DOHH2 (cell line): ENCODE results near the gene TTC21A.

Experiments used
- H3F3A ChIP-seq: fragments of 200-600 bp; sonication (generic), shearing (Covaris generic); 2 replicates; pipeline ENCODE4 v1.6.0; 2016; ENCODE audit warnings: antibody characterized with exemption, mild to moderate bottlenecking; ENCODE audit not compliant: control insufficient read depth, insufficient read depth
- H3K27ac ChIP-seq: fragments of 200-600 bp; sonication (generic); 2 replicates; pipeline ENCODE4 v1.5.1; 2014; ENCODE audit warnings: low read depth, mild to moderate bottlenecking, low read length, moderate library complexity
- H3K27me3 ChIP-seq: fragments of 200-600 bp; sonication (generic); 2 replicates; pipeline ENCODE4 v1.6.1; 2014; ENCODE audit warnings: mild to moderate bottlenecking, low read length, mixed read lengths; ENCODE audit not compliant: control insufficient read depth
- H3K36me3 ChIP-seq: fragments of 200-600 bp; sonication (generic); 2 replicates; pipeline ENCODE4 v1.6.1; 2014; ENCODE audit warnings: mild to moderate bottlenecking, low read length, moderate library complexity, mixed read lengths; ENCODE audit not compliant: control insufficient read depth
- H3K4me1 ChIP-seq: fragments of 200-600 bp; sonication (generic); 2 replicates; pipeline ENCODE4 v1.6.1; 2014; ENCODE audit warnings: mild to moderate bottlenecking, low read length, mixed read lengths; ENCODE audit not compliant: control insufficient read depth
- H3K4me2 ChIP-seq: fragments of 200-600 bp; sonication (generic); 2 replicates; pipeline ENCODE4 v1.6.0; 2014; ENCODE audit warnings: mild to moderate bottlenecking, low read length, moderate library complexity
- H3K4me3 ChIP-seq: fragments of 200-600 bp; sonication (generic); 2 replicates; pipeline ENCODE4 v1.5.1; 2014; ENCODE audit warnings: mild to moderate bottlenecking, low read length, mixed read lengths
- H3K79me2 ChIP-seq: fragments of 200-600 bp; sonication (generic); 2 replicates; pipeline ENCODE4 v1.6.1; 2014; ENCODE audit warnings: mild to moderate bottlenecking, low read length, mixed read lengths; ENCODE audit not compliant: control insufficient read depth
- H3K9me2 ChIP-seq: fragments of 200-600 bp; sonication (generic); replicated peaks from 2 replicates; pipeline ENCODE4 v1.6.1; 2014; ENCODE audit warnings: mild to moderate bottlenecking, low read length, mixed read lengths; ENCODE audit not compliant: control insufficient read depth
- H3K9me3 ChIP-seq: fragments of 200-600 bp; sonication (generic); 2 replicates; pipeline ENCODE4 v1.6.1; 2014; ENCODE audit warnings: antibody characterized with exemption, low read length, mixed read lengths; ENCODE audit not compliant: control insufficient read depth, insufficient read depth
- H4K20me1 ChIP-seq: fragments of 200-600 bp; sonication (generic); 2 replicates; pipeline ENCODE4 v1.6.0; 2014; ENCODE audit warnings: low read depth, mild to moderate bottlenecking, antibody characterized with exemption, low read length, moderate library complexity; ENCODE audit not compliant: control insufficient read depth, insufficient read depth
- EZH2phosphoT487 ChIP-seq: fragments of 200-600 bp; sonication (generic); IDR thresholded peaks from 2 replicates; pipeline ENCODE4 v1.6.1; 2017; ENCODE audit warnings: borderline replicate concordance, mild to moderate bottlenecking, antibody characterized with exemption, low read length, moderate library complexity, mixed read lengths
- TF ChIP-seq, protein P1 (sequence below): fragments of 200-600 bp; sonication (generic); IDR thresholded peaks from one replicate; pipeline ENCODE4 v1.5.1; 2014; ENCODE audit warnings: antibody characterized with exemption, mild to moderate bottlenecking, low read depth, low read length; ENCODE audit not compliant: poor library complexity, severe bottlenecking

TTC21A gene

GRCh38 chr3:39127269-39127907 lies 19.9 kb downstream of the TTC21A start:
- H3K4me3 ChIP-seq: peak overlapping the region; percentile 46
- no peaks in the 10 kb centered on the region for H4K20me1 ChIP-seq
- H3K27me3 ChIP-seq: no peaks in the 10 kb centered on the region
- H3K9me3 ChIP-seq: no peaks in the 10 kb centered on the region
- peaks cover 62% of the 10 kb centered on the region for H3K4me1 ChIP-seq
- H3F3A ChIP-seq: no peaks in the 10 kb centered on the region; the same call in 1 of the 2 replicates
- H3K9me2 ChIP-seq: no peaks in the 10 kb centered on the region
- no peaks in the 10 kb centered on the region for H3K79me2 ChIP-seq
- H3K4me2 ChIP-seq: peak overlapping the region; percentile 73
- TF ChIP-seq EZH2phosphoT487: no peak
- TF ChIP-seq, protein P1, sequence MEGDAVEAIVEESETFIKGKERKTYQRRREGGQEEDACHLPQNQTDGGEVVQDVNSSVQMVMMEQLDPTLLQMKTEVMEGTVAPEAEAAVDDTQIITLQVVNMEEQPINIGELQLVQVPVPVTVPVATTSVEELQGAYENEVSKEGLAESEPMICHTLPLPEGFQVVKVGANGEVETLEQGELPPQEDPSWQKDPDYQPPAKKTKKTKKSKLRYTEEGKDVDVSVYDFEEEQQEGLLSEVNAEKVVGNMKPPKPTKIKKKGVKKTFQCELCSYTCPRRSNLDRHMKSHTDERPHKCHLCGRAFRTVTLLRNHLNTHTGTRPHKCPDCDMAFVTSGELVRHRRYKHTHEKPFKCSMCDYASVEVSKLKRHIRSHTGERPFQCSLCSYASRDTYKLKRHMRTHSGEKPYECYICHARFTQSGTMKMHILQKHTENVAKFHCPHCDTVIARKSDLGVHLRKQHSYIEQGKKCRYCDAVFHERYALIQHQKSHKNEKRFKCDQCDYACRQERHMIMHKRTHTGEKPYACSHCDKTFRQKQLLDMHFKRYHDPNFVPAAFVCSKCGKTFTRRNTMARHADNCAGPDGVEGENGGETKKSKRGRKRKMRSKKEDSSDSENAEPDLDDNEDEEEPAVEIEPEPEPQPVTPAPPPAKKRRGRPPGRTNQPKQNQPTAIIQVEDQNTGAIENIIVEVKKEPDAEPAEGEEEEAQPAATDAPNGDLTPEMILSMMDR: no peak
- H3K36me3 ChIP-seq: no peaks in the 10 kb centered on the region
- peak overlapping the region; percentile 56 for H3K27ac ChIP-seq

DNA sequence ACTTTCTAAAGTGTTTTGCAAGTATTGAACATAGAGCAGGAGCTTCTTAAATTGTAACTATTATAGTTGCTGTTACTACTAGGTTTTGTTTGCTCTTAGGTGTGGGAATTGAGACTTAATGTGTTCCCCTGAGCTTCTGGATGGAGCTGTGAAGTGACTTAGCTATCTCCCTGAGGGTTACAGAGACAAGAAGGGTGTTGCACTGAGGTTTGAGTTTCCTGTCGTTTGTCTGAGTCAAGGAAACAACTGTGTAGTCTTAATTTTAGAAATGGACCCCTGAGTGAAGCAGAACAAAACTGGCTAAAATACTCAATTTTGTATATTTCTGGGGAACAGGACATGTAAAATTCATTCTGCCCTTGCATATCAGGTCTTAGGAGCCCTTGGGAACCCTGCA lies 20.4 kb downstream of the TTC21A start:
- H3K4me2 ChIP-seq: peak overlapping the region; percentile 73
- H3K36me3 ChIP-seq: no peaks in the 10 kb centered on the region
- H3K4me1 ChIP-seq: peaks cover 57% of the 10 kb centered on the region
- H3F3A ChIP-seq: no peaks in the 10 kb centered on the region; the same call in 1 of the 2 replicates
- no peaks in the 10 kb centered on the region for H3K79me2 ChIP-seq
- no peak for TF ChIP-seq EZH2phosphoT487
- TF ChIP-seq, protein P1: no peak
- peak overlapping the region; percentile 46 for H3K4me3 ChIP-seq
- no peaks in the 10 kb centered on the region for H3K9me2 ChIP-seq
- H3K9me3 ChIP-seq: no peaks in the 10 kb centered on the region
- H4K20me1 ChIP-seq: no peaks in the 10 kb centered on the region
- no peaks in the 10 kb centered on the region for H3K27me3 ChIP-seq
- peak overlapping the region; percentile 56 for H3K27ac ChIP-seq

DNA sequence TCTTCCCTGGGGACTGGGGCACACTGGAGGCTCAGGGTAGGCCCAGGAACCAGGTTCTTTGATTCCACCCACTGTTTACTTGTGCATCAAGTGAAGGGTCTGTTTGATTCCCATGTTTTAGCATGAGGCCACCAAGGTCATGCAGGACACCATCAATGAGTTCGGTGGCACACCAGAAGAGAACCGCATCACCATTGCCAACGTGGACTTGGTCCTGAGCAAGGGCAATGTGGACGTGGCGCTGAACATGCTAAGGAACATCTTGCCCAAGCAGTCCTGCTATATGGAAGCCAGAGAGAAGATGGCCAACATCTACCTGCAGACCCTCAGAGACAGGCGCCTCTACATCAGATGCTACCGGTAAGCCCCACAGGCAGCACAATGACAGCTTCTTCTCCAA lies 21.5 kb downstream of the TTC21A start:
- Histone ChIP-seq H3K4me1 (peaks cover 47% of the 10 kb centered on the region), H3K4me3 (no peak overlapping the region), H3K27me3 (no peaks in the 10 kb centered on the region), H3K27ac (no peak overlapping the region), H3F3A (no peaks in the 10 kb centered on the region; the same call in 1 of the 2 replicates), H3K79me2 (no peaks in the 10 kb centered on the region), H3K9me3 (no peaks in the 10 kb centered on the region), H3K36me3 (no peaks in the 10 kb centered on the region), H3K9me2 (no peaks in the 10 kb centered on the region), H3K4me2 (no peak overlapping the region), H4K20me1 (no peaks in the 10 kb centered on the region)
- TF ChIP-seq, protein P1: no peak
- TF ChIP-seq EZH2phosphoT487: no peak
